HG03571 (cell line): Measurements from ENCODE around the gene LYRM4.

ENCODE experiments used
- ATAC-seq: cut with Tn5 transposase; IDR thresholded peaks from one replicate; pipeline ENCODE4 v1.9.1; 2021; ENCODE audit not compliant: unreplicated experiment

LYRM4 gene

DNA sequence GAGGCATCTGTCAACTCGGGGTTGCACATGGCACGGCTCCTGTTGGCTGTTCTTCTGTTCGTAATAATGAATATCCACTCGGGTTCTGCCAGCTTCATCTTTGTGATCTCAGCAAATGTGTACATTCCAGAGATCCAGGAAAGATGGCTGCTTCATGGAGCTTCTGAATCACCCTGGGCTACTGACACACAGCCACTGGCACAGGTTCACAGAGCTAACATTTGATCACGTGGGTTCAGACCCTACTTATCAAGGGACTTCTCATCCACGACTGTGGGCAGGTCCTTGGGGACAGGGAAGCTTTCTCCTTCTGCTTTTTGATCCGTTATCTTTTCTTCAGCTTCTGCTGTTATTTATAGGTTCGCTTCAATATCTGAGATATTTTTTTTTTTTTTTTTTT is 157.5 kb downstream of the LYRM4 start:
- ATAC-seq, result no peak

DNA sequence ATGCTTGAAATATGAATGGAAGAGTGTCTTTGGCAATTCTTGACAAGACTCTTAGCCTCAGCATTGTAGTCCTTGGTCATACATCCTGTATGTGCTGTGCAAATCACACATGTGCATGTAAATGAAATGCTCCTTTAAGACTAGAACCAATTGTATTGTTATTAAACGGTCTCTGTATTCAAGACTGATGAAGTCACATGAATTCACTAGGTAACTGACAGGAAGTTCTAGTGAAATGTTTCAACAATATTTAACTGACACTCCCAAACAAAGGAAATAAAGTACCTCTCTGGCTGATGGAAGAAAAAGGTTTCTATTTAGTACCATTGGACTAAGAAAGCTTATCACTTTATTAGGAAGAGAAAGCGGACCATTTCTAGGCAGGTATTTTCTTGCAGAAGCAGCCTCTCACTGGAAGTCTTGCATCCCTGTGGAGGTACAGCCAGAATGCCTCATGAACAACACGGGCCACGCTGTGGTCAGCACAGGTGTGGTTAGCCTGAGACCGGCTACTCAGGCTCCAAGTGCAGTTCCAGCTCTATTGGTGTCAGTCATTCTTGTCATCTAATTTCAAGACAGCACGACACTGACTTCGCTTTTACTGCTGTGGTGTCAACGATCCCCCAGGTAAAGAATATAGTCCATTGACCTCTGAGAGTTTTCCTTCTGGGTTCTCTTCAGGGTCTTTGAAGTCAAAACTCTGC is 158.3 kb downstream of the LYRM4 start:
- no peak for ATAC-seq

DNA sequence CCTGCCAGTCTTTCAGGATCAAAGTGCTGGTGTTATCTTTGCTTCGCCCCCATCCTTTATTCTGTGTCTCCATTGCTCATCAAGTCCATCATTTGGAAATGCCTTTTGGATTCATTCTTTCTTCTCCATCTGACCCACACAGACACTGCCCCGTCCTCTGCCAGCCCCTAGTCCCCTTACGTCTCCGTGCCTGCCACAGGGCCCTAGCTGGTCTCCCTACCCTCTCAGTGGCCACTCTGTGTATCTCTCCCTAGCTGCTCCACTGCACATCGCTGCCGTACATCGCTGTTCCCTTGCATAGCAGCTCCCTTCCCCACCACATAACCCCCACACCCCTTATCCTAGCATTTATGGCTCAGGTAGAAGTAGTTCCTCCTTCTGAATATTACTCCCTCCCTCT is 159.9 kb downstream of the LYRM4 start:
- ATAC-seq, result no peak

- no peak for ATAC-seq
These were observed 161.2 kb downstream of the LYRM4 start for GRCh38 chr6:5099537-5099936.

DNA sequence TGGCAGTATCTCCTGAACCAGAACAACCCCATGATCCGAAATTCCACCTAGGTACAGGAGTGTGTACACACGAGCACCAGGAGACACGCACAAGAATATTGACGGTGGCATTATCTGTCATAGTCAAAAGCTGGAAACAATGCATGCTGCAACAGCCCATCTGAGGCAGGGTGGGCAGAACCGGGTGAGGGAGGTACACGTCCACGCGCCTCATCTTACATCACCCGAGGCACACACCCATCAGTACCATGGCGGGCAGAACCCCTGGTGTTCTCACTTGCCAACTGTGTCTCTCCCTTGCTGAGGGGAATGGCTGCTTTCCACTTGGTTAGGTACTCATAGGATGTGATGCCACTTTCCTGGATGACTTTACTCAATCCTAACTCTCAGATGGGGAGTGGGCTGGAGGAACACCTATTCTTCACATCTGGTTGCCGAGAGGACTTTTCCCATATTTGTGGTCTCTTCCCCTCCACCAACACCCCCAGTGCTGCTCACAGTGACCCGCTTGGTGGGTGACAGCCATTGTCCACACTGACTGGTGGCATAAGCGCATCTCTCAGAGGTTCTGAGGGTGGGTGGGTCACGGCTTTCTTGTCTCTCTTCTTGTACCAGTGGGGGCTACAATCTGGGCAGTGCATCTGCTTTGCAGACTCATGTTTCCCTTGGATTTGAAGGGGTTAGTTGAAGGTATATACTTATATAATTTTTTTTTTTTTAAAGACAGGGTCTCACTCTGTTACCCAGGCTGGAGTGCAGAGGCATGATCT is 162.1 kb downstream of the LYRM4 start:
- ATAC-seq, result no peak

- no peak for ATAC-seq
These were observed 164.3 kb downstream of the LYRM4 start for GRCh38 chr6:5096482-5096881.

DNA sequence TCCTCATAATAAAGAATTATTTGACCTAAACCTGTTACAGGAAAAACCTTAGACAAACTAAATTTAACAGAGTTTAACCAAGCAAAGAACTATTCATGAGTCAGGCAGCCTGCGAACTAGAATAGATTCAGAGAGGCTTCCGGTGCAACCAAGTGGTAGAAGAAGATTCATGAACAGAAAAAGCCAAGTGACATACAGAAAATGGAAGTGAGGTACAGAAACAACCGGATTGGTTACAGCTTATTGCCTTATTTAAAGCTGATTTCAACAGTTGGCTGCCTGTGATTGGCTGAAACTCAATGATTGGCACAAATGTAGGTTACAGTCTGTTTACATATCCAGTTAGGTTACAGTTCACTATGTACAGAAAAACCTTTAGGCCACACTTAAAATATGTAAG is 165.5 kb downstream of the LYRM4 start:
- ATAC-seq, result peak; percentile 83

DNA sequence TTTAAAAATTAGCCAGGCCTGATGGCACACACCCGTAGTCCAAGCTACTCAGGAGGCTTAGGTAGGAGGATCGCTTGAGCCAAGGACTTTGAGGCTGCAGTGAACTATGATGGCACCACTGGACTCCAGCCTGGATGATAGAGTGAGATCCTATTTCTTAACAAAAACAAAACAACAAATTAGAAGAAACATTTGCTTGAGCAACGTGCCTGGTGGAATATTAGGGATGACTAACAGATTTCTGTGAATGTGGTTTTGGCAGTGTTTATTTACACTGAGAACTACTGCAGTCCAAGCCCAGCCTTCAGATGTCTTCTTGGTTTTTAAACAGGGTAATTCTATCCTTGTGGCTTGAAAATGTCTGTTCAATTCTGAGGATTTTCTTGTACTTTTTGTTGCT is 166.4 kb downstream of the LYRM4 start:
- ATAC-seq, result no peak

DNA sequence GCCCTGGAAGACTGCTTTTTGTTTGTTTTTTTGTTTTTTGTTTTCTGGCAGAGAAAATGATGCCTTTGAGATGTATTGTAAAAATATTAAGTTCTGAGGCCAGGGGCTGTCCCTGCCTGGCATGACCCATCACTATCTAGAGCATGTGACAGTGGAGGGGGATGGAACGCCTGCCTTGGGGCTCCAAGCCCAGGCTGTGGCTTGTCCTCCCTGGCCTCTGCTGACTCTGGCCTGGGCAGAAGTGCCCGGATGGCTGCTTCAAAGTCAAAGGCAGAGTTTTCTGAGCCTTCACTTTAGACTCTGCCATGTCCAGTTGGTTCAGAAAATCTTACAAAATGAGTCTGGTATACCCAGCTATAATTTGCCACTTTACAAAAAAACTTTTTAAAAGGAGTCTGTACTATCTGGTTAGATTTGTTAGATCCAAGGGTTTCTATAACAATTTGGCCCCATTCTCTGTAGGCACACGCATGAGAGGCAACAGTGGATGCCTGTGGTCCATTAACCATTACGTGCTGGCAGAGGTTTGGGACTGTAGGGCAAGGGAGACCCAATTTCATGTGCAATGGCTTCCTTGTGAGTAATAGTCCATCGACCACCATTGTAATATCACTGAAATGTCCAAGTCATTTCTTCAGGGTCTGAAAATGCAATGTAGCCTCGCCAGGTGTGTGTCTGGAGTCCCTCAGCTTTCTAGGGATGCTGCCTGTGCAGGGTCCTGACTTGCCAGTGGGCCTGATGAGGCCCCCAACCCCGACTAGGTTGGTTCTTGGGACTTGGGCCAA is 167.3 kb downstream of the LYRM4 start:
- no peak for ATAC-seq

GRCh38 chr6:5091210-5092069 is 169.3 kb downstream of the LYRM4 start:
- ATAC-seq, result no peak

- ATAC-seq, result no peak
These were observed 170.1 kb downstream of the LYRM4 start for GRCh38 chr6:5090603-5091002.

DNA sequence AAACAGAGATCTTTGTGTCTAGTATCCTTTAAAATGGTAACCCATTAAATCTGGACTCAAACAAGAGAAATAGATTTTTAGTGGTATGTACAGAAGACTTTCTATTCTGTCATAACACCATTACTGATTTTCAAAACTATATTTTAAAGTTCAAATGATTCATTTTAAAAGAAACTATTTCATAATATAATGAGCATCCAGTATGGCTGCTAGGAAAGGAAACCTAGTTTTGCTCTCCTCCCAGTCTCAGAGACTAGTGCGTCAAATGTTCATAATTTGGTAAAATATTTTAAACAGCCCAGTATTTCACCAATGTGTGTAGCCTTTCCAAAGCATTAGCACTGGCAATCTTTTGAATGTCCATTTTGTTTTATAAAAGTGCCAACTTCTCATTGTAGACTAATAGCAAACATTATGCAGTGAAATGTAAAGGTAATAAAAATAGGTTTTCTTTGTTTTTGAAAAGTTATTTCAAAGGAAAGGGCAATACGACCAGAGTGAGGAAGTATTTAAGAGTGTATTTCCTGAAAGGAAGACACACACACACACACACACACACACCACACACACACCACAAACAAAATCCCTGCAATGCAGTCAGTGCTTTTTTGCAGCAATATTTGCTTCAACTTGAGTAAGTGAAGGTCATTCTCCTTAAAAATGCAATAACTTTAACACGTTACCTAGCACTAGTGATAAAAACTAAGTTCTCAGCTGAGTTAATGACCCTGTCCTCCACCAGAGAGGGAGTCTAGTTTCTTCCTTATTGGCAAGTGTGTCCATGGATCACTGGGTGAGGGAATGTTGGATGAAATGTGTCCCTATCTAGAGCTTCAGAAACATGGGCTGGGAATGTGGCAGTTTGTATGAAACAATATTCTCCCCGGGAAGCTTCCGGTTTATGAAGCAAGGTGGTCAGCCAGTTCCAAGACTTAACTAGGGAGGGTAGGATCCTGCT is 171.0 kb downstream of the LYRM4 start:
- no peak for ATAC-seq

DNA sequence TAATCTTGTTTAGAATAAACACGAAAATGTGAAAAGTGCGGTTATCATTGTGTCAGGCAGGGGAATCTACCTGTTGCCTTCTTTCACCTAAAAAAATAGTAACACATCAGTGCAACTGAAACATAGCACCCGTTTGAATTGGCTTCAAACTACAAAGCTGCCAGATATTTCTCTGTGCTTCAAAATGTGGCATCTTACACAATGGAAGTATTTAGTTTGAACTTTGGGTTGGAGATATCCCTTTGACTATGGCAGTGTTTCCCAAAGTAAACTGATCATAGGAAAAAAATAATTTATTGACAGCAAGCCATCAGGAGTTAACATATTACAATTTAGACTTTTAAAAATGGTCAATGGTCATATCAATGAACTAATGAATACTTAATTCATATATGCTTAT is 172.0 kb downstream of the LYRM4 start:
- ATAC-seq, result no peak

DNA sequence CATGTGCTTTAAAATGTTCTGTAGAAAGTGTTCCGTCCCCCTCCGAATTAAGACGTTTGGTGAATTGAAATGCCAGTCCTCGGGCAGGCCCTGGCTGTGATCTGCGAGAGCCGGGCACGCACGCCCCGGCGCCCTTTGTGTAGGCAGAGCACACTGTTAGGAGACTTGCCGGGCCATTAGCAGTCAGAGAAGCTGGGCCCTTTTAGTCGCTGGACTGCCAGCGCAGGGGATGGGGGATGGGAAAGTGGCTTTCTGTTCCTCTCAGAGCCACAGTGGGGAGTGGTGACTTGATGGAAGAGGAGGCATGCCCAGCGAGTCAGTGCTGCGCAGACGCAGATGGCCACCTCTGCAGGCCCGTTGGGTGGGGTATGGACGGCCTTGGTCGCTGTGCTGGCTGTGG is 173.4 kb downstream of the LYRM4 start:
- ATAC-seq, result no peak

GRCh38 chr6:5086294-5086890 is 174.4 kb downstream of the LYRM4 start:
- no peak for ATAC-seq

DNA sequence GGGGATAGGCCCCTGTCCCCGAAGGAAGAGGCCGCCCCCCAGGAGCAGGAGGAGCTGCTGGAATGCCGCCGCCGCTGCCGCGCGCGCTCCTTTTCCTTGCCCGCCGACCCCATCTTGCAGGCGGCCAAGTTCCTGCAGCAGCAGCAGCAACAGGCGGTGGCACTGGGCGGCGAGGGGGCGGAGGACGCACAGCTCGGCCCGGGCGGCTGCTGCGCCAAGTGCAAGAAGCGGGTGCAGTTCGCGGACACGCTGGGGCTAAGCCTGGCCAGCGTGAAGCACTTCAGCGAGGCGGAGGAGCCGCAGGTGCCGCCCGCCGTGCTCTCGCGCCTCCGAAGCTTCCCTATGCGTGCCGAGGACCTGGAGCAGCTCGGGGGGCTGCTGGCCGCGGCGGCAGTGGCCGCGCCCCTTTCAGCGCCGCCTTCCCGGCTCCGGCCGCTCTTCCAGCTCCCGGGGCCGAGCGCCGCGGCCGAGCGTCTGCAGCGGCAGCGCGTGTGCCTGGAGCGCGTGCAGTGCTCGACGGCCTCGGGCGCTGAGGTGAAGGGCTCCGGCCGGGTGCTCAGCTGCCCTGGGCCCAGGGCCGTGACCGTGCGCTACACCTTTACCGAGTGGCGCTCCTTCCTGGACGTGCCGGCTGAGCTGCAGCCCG is 175.0 kb downstream of the LYRM4 start:
- ATAC-seq, result no peak

DNA sequence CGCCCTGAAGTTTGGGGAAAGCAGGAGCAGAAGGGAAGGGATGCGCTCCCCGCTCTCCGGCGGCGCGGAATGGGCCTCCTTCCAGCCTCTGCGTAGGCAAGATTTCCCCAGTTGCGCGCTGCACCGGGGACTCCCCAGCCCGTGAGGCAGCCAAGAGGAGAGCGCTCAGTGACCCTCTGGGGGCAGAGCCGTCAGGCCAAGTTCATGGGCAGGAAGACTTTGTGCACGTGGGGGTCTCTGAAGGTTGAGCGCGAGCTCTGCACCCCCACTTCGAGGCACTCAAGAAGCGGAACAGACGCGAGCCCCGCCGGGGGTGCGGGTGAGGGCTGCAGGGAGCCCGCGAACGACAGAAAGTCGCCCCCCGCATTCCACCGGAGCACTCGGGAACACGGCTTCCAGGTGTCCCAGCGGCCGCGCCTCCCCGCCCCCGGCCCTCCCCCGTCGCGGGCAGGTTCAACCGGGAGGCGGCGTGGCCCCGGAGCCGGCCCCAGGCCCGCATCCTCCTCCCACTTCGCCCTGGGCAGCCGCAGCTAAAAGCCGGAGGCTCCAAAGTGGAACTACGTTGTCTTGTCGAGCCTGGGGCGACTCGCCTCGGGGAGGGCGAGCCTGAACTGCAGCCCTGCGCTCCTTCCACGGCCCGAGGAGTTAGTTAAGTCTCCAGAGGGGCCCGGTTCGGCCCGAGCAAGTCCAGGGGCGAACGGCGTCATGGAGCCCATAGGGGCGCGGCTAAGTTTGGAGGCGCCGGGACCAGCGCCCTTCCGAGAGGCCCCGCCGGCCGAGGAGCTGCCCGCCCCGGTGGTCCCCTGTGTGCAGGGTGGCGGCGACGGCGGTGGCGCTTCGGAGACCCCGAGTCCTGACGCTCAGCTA is 175.7 kb downstream of the LYRM4 start, which contains the start of gene PPP1R3G:
Gene PPP1R3G (plus strand): TSS at position 561 of the 867 bp plus-strand sequence. CDS start 145 bp downstream, at position 706.
- ATAC-seq, result peak; percentile 45

GRCh38 chr6:5084360-5084780 is 176.4 kb downstream of the LYRM4 start:
- ATAC-seq, result peak; percentile 21
